Central memory CD8-positive, alpha-beta T cell (primary cell): ENCODE results near the gene PCNT.

Source experiments
- ATAC-seq: fragments of 150-1000 bp; cut with Tn5 transposase; replicated peaks from 2 replicates; pipeline ENCODE4 v1.10.0; 2022; ENCODE audit warnings: mild to moderate bottlenecking, moderate FRiP score, moderate number of reproducible peaks; ENCODE audit not compliant: poor library complexity, severe bottlenecking; ENCODE audit errors: extremely low read depth
- DNase-seq, 2 donors: peaks; one replicate each; pipeline ENCODE4 v3.0.0; 2021; ENCODE audit warnings: low spot score in 2 of 2
- H3K27ac Mint-ChIP-seq: one replicate; pipeline ENCODE4 v1.8.0; 2022; ENCODE audit warnings: low read depth, mild to moderate bottlenecking, moderate library complexity, mixed read lengths
- H3K27me3 Mint-ChIP-seq: one replicate; pipeline ENCODE4 v1.8.0; 2022; ENCODE audit warnings: mixed read lengths
- H3K36me3 Mint-ChIP-seq: one replicate; pipeline ENCODE4 v1.8.0; 2022; ENCODE audit warnings: mild to moderate bottlenecking, moderate library complexity, mixed read lengths; ENCODE audit not compliant: insufficient read depth
- H3K4me1 Mint-ChIP-seq: one replicate; pipeline ENCODE4 v1.8.0; 2022; ENCODE audit warnings: mixed read lengths
- H3K4me3 Mint-ChIP-seq: one replicate; pipeline ENCODE4 v1.8.0; 2022; ENCODE audit warnings: mild to moderate bottlenecking, moderate library complexity, mixed read lengths
- H3K9me3 Mint-ChIP-seq: one replicate; pipeline ENCODE4 v1.8.0; 2022; ENCODE audit warnings: mixed read lengths

PCNT gene

DNA sequence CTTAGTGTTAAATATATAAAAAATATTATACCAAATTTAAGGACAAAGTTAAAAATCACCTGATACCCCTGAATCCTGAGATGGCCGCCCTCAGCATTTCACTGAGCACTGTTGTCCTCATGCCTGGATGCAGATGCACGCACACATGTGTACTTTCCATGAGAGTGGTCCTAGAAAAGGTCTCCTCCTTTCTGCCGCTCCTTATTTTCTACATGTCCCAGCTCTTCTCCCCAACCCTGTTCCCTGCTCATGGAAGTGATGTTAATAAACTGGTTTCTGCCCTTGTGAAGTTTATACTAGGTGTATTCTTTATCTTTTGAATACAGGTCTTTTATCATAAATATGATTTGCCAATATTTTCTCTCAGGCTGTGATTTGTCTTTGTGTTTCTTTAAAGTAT, 167.6 kb downstream of the PCNT start:
- Mint-ChIP-seq H3K4me1 (peaks cover 22% of the 10 kb centered on the region), H3K4me3 (no peak overlapping the region), H3K9me3 (no peaks in the 10 kb centered on the region), H3K36me3 (peaks cover 35% of the 10 kb centered on the region), H3K27ac (no peak overlapping the region), H3K27me3 (no peaks in the 10 kb centered on the region)
- DNase-seq (no peak), ATAC-seq (no peak)

DNA sequence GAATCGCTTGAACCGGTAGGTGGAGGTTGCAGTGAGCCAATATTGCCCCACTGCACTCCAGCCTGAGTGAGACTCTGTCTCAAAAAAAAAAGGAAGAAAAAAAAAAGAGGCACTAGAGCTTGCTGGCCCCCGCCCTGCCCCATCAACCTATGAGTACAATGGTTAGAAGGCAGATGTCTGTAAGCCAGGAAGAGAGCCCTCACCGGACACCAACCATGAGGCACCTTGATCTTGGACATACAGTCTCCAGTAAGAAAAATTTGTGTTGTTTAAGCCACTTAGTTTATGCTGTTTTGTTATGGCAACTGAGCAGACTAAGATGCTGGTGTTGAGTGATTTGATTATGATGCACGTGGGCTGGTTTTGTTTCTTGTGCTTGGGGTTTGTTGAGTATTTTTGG, 168.9 kb downstream of the PCNT start:
- Mint-ChIP-seq H3K4me3 (no peak overlapping the region), H3K27ac (no peak overlapping the region), H3K27me3 (no peaks in the 10 kb centered on the region), H3K9me3 (no peaks in the 10 kb centered on the region), H3K4me1 (peaks cover 15% of the 10 kb centered on the region), H3K36me3 (peaks cover 37% of the 10 kb centered on the region)
- ATAC-seq (no peak), DNase-seq (no peak)

DNA sequence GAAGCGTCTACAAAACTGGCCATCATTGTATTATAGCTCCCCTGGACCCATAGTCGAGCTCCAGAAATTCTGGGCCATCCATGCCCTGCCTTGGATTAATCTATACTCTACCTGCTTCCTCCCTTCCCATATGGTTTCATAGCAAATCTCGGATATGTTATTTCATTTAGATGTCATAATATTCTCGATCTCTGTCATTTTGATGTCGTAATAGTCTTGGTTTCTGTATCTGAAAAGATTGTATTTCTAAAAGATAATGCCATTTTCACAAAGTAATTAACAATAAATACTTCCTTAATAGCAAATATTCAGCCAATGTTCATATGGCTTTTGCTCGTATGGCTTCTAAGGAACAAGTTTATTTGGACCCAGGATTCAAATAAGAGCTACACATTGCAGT, 169.9 kb downstream of the PCNT start:
- H3K36me3 Mint-ChIP-seq = peaks cover 40% of the 10 kb centered on the region
- no peak for ATAC-seq
- no peaks in the 10 kb centered on the region for H3K9me3 Mint-ChIP-seq

More for the DNA sequence above, 169.9 kb downstream of the PCNT start:
- Mint-ChIP-seq H3K4me1 (peaks cover 9% of the 10 kb centered on the region), H3K27ac (peak overlapping the region; percentile 24), H3K27me3 (no peaks in the 10 kb centered on the region), H3K4me3 (no peak overlapping the region)
- no peak for DNase-seq
